Measurements from ENCODE around the gene PPP2R1B. TPM values are rescaled to one million over a fixed set of nuclear protein-coding genes. Genes with fewer than 3 reads are reported as not detected.

PPP2R1B gene
- polyA plus RNA-seq, 1 donor = 23.7 TPM

DNA sequence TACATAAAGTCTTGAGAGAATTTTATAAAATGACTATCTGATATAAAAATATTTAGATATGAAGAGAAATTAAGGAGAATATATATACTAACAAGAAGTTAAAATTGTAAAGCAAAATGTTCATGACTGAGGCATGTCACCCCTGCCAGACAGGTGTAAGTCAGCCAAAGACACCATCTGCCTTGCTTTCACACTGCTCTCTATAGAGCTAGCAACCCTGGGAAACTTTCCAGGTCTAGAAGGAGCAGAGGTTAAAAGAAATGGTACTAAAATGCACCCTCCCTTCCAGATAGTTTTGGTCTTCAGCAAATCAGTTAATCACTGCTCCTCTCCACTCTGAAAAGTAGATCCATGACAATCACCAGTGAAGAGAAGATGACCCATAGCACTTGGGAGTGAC, 16.5 kb downstream of the PPP2R1B start:
- DNase-seq = no peak

DNA sequence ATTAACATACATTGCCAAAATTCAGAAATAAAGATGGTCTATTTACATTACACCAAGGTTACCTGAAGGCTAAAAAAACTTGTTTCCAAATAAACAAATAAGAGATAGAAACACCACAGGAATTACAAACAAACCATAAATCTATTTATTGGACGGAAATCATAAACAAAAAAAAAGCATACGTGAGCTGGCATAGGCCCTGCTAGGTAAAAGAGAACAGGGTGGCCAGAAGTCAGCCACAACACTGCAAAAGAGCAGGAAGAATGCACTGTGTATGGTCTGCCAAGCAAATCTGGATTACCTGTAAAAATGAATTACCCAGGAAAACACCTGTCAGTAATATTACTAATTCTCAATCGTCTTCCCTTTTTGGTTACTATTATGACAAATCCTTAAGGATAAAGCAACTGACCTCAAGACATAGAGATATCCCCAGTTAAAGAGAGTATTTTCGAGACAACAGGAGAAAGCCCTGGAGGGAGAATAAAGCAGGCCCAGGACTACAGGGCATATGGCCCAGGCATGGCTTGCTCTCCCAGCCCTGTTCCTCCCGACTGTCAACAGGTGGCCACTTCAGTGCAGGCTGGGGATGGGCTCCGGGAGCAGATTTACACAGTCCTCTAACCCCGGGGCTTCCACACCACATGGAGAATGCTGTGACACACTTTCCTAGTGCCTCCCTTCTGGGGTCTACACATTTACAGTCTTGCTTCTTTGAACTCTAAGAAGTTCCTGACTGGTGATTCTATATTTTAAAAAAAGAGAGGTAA, 18.0 kb downstream of the PPP2R1B start:
- DNase-seq = no peak

DNA sequence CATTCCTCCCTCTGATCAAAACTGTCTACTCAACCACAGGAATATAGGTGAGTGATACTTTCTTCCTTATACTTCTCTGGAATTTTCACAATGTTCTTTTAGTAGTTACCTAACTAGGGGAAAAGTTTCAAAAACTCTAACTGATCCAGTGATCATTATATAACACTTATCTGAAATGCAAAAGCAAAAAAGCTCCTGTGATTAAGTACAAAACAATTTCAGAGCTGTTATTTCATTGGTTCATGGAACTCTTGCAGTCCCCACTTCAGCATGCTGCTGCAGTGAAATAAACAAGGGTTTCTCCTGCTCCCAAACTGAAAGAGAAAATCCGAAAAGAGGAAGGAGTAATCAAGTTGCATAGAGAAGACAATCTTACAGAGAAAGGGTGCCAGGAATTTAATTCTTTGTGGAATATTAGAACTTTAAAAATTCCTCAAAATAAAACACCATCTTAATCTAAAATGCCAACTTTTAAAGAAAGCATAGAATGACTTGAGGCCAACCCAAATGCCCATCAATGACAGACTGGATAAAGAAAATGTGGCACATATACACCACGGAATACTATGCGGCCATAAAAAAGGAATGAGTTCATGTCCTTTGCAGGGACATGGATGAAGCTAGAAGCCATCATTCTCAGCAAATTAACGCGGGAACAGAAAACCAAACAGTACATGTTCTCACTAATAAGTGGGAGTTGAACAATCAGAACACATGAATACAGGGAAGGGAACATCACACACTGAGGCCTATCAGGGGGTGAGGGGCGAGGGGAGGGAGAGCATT, 20.3 kb downstream of the PPP2R1B start:
- DNase-seq = no peak

DNA sequence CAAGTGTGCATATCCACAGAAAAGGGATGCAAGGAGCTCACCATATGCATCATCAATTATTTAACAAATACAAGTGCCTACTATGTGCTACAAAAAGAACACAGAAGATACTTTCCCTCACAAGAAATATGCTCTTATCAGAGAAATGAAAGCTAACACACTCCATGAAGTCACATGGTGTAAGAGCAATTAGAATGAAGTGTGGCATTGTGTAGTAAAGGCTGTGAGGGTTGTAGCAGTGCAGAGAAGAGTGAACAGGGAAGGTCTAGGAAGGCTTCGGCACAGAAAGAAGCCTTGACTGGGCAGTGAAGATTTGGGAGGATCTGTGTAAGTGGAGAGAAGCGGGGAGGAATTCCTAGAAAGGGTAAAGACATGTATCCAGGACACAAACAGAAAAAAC, 22.5 kb downstream of the PPP2R1B start:
- no peak for DNase-seq

DNA sequence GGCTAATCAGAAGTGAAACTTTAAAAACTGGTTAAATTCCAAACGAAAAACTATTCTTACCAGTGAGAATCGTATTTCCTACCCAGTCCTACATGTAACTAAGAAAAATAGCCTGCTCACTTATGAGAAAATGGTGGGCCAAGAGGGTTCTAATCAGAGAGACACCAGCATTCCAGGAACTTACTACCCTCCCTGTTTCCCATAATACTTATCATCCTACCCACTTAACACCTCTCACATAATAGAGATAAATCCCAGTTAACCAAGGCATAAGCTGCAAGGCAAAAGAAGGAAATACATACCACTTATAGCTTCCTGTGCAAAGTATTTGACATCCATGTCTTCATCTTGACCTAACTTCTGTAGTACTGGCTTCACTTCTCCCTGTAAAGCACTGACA, 24.4 kb downstream of the PPP2R1B start:
- no peak for DNase-seq

DNA sequence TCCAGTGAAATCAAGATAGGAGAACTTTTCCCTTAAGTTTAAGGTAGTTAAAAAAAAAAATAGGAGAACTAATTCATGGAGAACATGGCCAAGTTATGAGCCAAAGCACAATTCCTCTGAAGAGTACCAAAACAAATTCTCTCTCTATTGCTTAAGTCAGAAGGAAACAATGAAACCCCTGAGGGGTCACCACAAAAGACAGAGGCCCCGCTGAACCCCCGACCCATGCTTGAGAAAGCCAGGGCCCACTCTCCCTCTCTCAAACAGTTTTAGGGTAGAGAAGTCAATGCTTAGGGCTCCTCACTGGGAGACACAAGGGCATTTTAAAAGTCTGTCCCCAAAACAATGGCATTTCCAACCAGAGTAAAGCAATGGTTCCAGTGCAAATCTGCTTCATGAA, 26.9 kb downstream of the PPP2R1B start:
- DNase-seq = no peak

DNA sequence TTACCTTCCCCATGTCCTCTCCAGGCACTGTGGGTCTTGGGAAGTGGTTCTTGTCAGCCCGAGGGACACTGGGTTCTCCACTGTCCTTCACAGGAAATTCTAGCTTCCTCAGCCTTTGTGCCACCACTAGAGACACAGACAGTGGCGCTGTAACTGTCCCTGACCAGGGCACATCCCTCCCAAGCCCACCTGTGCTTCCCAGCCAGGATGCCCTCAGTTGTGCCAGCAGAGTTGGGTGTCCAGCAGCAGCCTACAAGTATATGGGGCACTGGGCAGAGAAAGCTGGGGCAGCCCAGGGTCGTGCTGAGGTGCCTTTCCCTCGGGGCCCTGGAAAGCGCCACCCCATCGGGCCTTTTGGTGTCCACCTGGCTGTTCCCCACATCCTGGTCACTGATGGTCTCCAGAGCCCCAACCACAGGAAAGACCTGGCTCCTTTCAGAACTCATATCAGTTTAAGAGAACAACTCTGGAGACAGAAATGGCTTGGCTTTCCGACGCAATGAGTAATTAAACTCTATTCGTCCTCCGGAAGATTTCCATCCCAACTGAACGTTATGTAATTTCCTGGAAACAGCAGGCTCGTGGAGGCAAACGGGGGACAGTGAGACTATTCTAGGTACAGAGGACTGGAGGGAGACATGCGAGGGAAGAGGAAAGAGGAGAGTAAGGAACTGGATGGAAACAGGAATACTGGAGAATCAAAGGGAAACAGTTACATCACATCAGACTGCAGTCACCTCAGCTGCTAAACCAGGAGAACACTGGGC, 28.6 kb downstream of the PPP2R1B start:
- DNase-seq = no peak

DNA sequence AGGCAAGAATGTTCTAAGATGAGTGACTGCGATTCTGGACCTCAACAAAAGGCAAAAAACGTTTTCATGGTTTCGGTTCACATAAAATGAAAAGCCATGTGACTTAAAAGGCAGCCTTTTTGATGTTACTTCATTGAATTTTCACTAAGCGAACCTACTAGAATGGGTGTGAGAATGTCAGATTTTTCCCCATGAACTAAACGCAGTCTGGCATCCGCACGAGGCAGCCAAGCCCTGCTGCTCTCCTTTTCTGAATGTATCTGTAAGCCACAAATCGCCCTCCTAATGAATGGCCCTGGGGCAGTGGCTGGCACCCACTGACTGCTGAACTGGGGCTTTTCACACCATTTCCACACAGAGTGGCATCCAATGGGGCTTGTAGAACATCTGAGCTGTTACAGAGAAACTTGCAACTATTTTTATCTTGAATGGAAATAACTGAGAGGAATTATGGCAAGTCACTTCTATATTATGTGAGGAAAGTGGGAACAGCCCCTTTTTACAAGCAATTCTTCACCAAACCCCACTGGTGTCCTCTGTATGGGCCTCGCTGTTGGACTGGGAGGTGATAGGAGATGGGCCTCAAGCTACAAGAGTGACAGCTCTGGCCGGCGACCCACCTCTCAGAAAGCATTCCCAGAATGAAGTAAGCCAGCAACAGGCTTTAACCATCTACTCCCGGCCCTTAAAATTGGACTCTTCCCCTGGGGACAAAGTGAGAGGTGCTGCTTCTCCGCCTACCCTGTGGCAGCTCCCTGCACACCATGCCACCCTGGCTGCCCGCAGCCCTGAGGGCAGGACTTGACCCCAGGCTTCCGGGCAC, 29.4 kb downstream of the PPP2R1B start:
- DNase-seq = no peak

DNA sequence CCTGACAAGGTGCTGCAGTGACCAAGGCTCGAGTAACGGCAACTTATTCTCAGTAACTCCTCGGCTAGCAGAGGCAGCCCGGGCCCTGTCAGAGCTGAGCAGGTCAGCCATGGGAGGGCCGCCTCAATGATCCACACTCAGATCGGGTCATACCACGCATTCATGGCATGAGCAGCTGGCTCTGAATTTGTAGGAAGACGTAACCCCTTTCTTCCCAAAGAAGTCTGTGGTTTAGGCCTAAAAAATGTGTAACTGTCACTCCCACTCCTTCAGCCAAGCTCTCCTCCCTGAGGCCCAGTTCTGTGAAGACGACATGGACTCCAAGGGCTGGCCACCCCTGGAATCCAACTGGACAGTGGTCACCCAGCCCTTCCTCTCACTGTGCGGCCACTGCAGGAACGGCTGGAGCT, 30.0 kb downstream of the PPP2R1B start:
- no peak for DNase-seq

DNA sequence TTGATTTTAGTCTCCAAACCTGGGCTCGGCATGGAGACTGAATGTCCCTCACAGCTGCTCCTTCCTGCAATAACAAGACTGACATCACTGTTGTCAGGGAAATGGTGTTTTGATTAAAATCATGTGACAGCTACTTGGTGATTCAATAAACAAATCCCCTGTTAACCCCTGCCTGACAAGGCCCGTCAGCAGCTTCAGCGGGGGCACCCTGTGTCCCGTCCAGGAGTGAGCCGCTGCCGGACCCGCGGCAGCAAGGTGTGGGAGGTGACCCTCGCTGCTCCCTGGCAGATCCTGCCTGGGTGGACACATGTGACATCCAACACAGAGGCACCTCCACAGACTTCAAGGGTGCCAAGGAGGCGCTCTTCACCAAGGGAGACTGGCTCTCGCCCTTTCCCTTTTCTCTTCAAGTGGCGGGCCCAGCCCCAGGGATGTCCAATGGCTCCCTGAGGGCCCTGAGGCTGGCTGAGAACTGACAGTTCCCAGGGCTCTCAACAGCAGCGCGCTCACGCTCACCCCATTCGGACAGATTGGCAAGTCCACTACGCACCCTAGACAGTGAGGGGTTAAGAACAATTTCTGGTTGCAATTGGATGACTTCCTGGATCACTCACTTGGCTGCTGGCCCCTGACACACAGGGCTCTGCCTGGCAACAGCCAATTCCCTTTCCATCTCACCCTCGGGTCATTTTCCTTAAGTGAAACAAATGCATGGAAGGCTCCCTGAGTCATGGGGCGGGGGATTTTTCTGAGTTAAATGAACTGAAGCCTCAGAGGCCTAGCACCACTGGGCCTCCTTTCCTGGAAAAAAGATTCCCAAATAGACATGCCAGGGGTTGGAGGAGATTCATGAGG, 30.7 kb downstream of the PPP2R1B start:
- DNase-seq = peak; percentile 91

DNA sequence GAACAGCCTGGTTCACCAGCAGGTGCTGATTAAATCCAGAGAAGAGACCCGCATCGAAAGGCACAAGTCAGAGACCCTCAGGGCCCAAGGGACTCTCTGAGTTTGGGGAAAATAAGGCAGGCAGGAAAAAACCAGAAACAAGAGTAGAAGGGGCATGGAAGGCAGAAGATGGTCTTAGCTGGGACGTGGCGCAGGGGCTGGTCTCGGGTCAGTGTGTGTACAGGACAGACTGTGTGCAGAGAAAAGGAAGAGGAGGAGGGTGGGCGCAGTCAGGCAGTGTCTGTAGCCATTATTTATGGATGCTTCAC, 31.3 kb downstream of the PPP2R1B start:
- DNase-seq = no peak

DNA sequence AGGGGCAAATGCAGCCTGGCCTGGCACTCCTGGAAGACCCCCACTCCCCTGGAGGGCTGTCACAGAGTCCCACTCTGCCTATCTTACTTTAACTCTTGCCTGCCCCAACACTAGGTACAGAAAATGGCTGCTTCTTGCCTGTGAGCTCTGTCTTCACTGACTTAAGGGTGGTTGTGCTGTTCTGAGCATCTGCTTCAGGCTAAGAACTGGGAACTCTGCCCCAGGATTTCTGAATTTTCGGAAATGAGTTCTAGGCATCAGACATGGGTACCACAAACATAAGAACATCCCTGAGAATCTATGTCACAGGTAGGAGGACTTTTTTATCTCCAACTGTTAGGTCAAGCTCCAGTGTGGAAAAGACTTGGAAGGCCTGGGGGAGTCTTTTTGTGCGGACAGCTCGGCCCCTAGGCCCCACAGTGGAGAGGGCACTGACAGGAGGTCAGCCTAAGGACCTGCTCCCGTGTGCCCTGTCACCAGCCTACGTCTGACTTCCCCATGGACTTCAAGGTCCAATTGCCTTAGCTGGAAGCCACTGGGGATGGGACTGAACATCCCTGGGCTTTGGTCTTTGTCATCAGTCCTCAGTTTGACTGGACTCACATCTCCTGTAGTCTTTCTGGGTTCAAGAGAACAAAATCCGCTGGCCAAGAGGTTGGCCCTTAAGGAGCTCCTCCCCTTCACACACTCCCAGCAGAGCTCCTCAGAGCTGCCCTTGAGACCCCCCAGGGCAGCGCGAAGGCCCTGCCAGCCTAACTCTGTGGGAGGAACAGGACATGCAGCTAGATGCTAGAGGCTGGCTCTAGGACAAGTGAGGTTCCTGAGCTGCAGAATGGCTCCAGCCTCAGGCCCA, 31.9 kb downstream of the PPP2R1B start:
- DNase-seq = no peak

DNA sequence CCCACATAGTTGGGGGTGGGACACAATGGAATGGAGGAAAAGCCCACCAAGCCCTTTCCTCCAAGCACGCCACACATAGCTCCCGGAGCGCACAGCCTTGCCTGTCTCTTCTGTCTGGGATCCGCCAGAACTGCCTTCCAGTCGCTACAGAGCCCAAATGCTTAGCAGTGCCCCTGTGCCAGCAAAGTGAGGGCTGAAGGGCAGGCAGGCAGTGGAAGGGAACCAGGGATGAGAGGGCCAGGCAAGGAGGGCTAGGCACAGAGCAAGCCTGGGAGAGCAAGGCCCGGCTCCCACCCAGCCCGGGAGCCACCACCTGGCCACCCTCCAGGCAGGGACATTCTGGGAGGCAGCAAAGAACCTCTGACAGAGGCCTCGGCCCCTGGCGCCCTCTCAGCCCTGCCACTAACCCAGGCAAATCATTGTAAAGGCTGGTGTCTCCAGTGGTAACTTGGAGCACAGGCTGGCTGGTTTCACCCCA, 32.5 kb downstream of the PPP2R1B start:
- no peak for DNase-seq

DNA sequence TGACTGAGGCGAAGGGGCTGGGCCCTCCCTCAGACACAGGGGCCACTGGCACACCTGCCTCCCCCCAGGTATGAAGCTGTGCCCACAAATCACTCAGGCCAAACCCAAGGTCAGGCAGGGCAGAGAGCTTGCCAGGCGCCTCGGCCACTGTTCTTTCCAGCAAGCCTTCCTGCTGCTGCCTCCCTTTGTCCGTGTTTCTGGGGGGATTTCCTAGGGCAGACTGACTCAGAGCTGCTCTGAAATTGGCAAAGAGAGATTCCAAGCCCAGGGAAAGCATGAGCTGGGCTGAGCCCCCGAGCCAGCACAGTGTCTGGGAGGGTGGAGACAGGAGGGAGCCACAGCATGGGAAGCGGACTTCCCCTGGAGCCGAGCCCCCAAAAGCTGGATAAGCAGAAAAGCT, 33.2 kb downstream of the PPP2R1B start:
- no peak for DNase-seq

DNA sequence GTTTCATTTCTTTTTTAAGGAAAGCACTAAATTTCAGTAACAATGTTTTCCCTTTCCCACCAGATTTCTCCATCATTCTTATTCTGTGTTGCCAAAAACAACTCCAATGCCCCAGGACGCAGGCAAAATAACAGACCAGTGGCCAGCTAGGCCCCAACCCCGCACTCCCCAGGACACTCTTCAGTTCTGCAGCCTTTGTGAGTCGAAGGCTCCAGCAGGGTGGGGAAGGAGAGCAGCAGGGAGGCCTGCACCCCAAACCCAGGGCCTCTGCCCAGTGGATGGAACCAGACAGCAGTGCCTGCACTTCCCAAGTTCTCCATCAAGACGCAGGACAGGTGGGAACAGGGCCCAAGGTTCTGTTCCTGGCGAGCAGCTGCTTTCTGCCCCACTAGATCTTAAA, 34.4 kb downstream of the PPP2R1B start:
- DNase-seq = no peak

DNA sequence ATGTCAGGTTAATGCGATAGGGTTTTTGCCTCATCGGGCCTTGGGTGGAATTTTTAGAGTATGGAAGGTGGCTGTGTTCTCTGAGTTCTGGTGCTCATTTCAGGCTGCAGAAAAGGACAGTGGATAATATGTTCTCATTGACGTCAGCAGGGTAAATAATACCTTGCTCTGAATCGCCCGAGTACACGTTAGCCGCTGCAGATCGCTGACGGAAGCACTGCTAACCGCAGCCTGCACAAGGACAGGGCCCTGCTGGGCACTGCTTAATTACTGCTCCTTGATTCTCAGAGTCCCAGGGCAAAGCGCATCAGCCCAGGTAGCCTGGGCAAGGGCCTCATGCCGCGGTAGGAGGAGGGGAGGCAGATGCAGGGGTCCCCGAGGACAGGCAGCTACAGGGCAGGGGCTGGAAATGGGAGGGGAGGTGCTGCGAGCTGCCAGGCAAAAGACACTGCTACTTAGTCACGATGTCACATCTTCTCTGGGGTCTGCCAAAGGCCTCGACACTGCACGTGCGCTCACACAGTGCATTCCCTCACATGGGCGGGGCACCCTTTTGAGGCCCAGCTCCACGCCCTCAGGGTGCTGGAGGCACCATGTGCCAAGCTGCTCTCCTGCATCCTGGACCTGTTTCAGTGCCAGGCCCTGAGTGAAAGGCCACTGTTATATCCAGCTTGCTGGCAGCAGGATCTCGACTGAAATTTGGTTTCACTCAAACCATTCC, 35.2 kb downstream of the PPP2R1B start:
- DNase-seq = no peak

DNA sequence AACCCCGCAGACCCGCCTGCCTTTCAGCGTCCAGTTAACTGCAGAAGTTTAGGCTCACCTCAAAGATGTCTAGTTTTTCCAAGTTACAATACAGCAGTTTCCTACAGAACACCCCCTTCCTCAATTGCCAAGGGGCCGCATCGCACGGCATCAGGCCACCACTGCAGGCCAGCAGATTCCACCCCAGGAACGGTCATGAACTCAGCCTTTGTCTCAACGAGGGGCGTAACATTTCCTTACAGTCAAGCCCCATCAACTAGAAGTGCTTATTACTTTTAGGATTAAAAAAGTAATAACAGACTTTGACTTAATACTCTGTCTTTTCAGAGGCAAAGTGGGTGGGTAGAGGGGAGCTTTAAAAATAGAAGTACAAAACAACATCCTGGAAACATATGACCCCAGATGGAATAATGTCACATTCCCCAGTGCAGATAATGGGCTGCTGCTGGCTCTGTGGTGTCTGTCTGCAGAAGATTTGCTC, 36.3 kb downstream of the PPP2R1B start:
- no peak for DNase-seq

DNA sequence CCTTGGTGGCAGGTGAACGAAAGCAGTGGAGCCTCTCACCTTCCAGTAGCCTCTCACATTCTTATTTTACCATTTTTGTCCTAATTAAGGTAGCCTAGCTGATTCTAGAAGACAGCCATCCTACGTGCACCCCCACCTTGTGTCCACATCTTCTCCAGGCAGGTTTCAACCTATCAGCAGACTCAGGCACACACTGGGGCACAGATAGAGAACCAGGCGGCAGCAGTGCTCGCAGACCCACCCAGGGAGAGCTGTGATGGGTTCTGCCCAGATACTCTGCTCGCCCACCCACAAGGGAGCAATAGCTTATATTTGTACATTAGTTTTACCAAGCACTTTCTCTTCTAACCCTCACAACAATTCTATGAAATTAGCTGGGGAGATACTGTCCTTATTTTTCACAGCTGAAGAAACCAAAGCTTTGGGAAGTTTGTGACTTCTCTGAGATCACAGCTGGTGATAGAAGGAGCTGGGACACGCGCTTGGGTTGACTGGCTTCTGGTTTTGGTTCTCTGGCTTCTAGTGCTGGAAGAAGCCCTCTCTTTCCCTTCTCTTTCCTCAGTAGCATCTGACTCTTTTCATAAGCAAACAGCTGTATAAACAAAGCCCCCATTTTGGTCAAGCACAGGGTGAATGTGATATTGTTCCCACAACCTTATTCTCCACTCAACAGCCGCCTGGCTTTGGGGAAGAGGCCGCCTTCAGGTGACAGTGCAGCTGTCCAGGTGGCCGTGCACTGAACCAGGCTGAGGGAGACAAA, 36.9 kb downstream of the PPP2R1B start:
- DNase-seq = no peak
